OCI-LY7 (cell line): ENCODE results near the gene ARHGAP40. TPM values are rescaled to one million over a fixed set of nuclear protein-coding genes. Genes with fewer than 3 reads are reported as not detected.

Experiments used
- BruUV-seq: library from RNA; stranded (reverse); fragments of 400-500 nt; replicated peaks from 2 replicates; lab custom pipeline; 2021; lab: Mats Ljungman, UMichigan
- CTCF ChIA-PET: fragments of 300-600 bp; sonication (Branson Sonifier 250); formaldehyde crosslinking; loops from one replicate; lab custom pipeline; 2022; ENCODE audit warnings: antibody characterized with exemption; ENCODE audit not compliant: unreplicated experiment; lab: Charles Lee
- POLR2A ChIA-PET: fragments of 300-600 bp; sonication (Branson Sonifier 250); formaldehyde crosslinking; loops from one replicate; lab custom pipeline; 2022; ENCODE audit warnings: antibody characterized with exemption; lab: Charles Lee
- DNase-seq: peaks from one replicate; pipeline ENCODE4 v3.0.0-alpha.2; 2015; ENCODE audit warnings: low spot score
- H2AFZ ChIP-seq: fragments of 200-600 bp; sonication (generic), shearing (Covaris generic); 2 replicates; pipeline ENCODE4 v1.6.1; 2014; ENCODE audit warnings: mild to moderate bottlenecking, antibody characterized with exemption, low read length, moderate library complexity
- H3K27ac ChIP-seq: fragments of 200-600 bp; sonication (generic); 2 replicates; pipeline ENCODE4 v1.5.1; 2014; ENCODE audit warnings: mixed run types, low read depth, mild to moderate bottlenecking, moderate library complexity, low read length, inconsistent platforms; ENCODE audit not compliant: poor library complexity, severe bottlenecking
- H3K36me3 ChIP-seq: fragments of 200-600 bp; sonication (generic); 2 replicates; pipeline ENCODE4 v1.6.1; 2014; ENCODE audit warnings: mild to moderate bottlenecking, antibody characterized with exemption, low read length, moderate library complexity, mixed read lengths; ENCODE audit not compliant: insufficient read depth
- H3K4me1 ChIP-seq: fragments of 200-600 bp; sonication (generic); 2 replicates; pipeline ENCODE4 v1.5.1; 2014; ENCODE audit warnings: mild to moderate bottlenecking, low read length; ENCODE audit not compliant: insufficient read depth, poor library complexity, severe bottlenecking
- H3K4me2 ChIP-seq: fragments of 200-600 bp; sonication (generic); 2 replicates; pipeline ENCODE4 v1.6.1; 2014; ENCODE audit warnings: mild to moderate bottlenecking, low read length
- H3K4me3 ChIP-seq: fragments of 200-600 bp; sonication (generic); 2 replicates; pipeline ENCODE4 v1.5.1; 2014; ENCODE audit warnings: mild to moderate bottlenecking, low read depth, low read length; ENCODE audit not compliant: poor library complexity, severe bottlenecking
- H3K79me2 ChIP-seq: fragments of 200-600 bp; sonication (generic); 2 replicates; pipeline ENCODE4 v1.6.1; 2016; ENCODE audit warnings: low read depth, mild to moderate bottlenecking, low read length, moderate library complexity, mixed read lengths; ENCODE audit not compliant: insufficient read depth
- H3K9me2 ChIP-seq: fragments of 200-600 bp; sonication (generic); 2 replicates; pipeline ENCODE4 v1.6.1; 2016; ENCODE audit warnings: mild to moderate bottlenecking, low read length, mixed read lengths; ENCODE audit not compliant: insufficient read depth
- H3K9me3 ChIP-seq: fragments of 200-600 bp; sonication (generic); 2 replicates; pipeline ENCODE4 v1.6.1; 2014; ENCODE audit warnings: mild to moderate bottlenecking, mixed run types, low read length, mixed read lengths
- H4K20me1 ChIP-seq: fragments of 200-600 bp; sonication (generic); 2 replicates; pipeline ENCODE4 v1.6.1; 2014; ENCODE audit warnings: mild to moderate bottlenecking, antibody characterized with exemption, low read length, moderate library complexity, mixed read lengths; ENCODE audit not compliant: insufficient read depth
- EZH2phosphoT487 ChIP-seq: fragments of 200-600 bp; sonication (generic); IDR thresholded peaks from 2 replicates; pipeline ENCODE4 v1.6.1; 2018; ENCODE audit warnings: low read depth, borderline replicate concordance, mild to moderate bottlenecking, mixed run types, antibody characterized with exemption, low read length, moderate library complexity, mixed read lengths
- intact Hi-C: fragments of 100-400 bp; cut with micrococcal nuclease; formaldehyde crosslinking; loops from one replicate; pipeline ENCODE4 v1.10.0; 2022; ENCODE audit not compliant: unreplicated experiment
- total RNA-seq, 2 experiments: library from RNA; depleted of rRNA in 1 of 2; stranded (reverse); fragments of >200 nt in 1 of 2; shearing (Covaris generic) in 1 of 2; gene quantifications; 2 replicates each; pipeline ENCODE4 v1.2.3, GENCODE V29; 2014 to 2022
- TF ChIP-seq, protein P1 (sequence below): fragments of 200-600 bp; sonication (generic); conservative IDR thresholded peaks from 2 replicates; pipeline ENCODE4 v1.5.1; 2014; ENCODE audit warnings: mild to moderate bottlenecking, antibody characterized with exemption, low read length, moderate library complexity, mixed read lengths

The ARHGAP40 gene
- total RNA-seq, 2 experiments from 2014 or later = not detected

DNA sequence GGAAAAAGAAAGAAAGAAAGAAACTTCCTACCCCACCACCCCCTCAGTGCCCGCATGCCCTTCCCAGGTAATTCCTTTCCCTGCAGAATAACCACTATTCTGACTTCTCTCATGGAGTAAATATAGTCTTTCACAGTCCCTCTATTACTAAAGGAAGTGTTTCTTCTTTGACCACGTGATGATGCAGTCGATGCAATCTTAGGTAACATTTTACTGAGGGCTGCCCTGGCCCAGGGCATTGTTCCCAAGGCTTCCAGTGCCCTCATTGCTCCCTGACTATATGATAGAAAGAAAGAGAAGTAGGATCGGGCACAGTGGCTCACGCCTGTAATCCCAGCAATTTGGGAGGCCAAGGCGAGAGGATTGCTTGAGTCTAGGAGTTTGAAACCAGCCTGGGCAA, 29.1 kb downstream of the ARHGAP40 start:
- H2AFZ ChIP-seq = no peak overlapping the region
- DNase-seq = no peak
- no peaks in the 10 kb centered on the region for H3K9me2 ChIP-seq
- intact Hi-C loops = loop anchor here (5.0 kb wide), 1 partner anchor 102 kb away; no protein-coding TSS in a partner anchor
- TF ChIP-seq, protein P1, sequence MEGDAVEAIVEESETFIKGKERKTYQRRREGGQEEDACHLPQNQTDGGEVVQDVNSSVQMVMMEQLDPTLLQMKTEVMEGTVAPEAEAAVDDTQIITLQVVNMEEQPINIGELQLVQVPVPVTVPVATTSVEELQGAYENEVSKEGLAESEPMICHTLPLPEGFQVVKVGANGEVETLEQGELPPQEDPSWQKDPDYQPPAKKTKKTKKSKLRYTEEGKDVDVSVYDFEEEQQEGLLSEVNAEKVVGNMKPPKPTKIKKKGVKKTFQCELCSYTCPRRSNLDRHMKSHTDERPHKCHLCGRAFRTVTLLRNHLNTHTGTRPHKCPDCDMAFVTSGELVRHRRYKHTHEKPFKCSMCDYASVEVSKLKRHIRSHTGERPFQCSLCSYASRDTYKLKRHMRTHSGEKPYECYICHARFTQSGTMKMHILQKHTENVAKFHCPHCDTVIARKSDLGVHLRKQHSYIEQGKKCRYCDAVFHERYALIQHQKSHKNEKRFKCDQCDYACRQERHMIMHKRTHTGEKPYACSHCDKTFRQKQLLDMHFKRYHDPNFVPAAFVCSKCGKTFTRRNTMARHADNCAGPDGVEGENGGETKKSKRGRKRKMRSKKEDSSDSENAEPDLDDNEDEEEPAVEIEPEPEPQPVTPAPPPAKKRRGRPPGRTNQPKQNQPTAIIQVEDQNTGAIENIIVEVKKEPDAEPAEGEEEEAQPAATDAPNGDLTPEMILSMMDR = no peak
- TF ChIP-seq EZH2phosphoT487 = no peak
- no peaks in the 10 kb centered on the region for H3K4me1 ChIP-seq
- H4K20me1 ChIP-seq = no peaks in the 10 kb centered on the region
- H3K36me3 ChIP-seq = no peaks in the 10 kb centered on the region
- POLR2A ChIA-PET = interaction anchor here (0.6 to 0.7 kb wide), 3 partner anchors 42 to 326 kb away, joined by 3 to 4 read pairs (median 4); no protein-coding TSS in a partner anchor
- no peak overlapping the region for H3K4me2 ChIP-seq
- H3K27ac ChIP-seq = no peak overlapping the region
- CTCF ChIA-PET = no interaction called here
- no peaks in the 10 kb centered on the region for H3K9me3 ChIP-seq
- BruUV-seq = no TSS peak
- no peak overlapping the region for H3K4me3 ChIP-seq
- no peaks in the 10 kb centered on the region for H3K79me2 ChIP-seq

DNA sequence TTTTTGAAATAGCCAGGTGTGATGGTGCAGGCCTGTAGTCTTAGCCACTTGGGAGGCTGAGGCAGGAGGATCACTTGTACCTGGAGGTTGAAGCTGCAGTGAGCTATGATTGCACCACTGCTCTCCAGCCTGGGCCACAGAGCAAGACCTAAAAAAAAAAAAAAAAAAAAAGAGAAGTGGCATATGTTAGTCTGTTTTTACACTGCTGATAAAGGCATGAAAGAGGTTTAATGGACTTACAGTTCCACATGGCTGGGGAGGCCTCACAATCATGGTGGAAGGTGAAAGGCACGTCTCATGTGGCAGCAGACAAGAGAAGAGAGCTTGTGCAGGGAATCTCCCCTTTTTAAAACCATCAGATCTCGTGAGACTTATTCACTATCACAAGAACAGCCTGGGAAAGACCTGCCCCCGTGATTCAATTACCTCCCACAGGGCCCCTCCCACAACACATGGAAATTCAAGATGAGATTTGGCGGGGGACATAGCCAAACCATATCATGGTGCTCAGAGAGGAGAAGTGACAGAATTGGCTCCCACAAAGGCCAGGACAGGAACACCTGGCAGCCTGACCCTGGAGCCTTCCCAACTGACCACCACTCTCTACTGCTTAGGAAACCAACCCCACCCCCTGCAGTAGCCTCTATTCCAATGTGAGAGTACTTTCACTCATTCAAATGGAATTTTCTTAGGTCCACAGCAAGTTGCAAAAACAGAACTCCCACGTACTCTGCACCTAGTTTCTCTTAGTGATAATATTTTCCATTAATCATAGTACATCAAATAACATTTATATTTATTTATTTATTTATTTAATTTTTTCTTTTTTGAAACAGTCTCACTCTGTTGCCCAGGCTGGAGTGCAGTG, 29.8 kb downstream of the ARHGAP40 start:
- DNase-seq = no peak
- intact Hi-C loops = loop anchor here (5.0 kb wide), 1 partner anchor 101 kb away; no protein-coding TSS in a partner anchor
- POLR2A ChIA-PET = interaction anchor here (0.6 to 0.7 kb wide), 3 partner anchors 42 to 325 kb away, joined by 3 to 4 read pairs (median 4); no protein-coding TSS in a partner anchor
- TF ChIP-seq, protein P1 = no peak
- no peak for TF ChIP-seq EZH2phosphoT487
- H3K4me1 ChIP-seq = no peaks in the 10 kb centered on the region
- H3K79me2 ChIP-seq = no peaks in the 10 kb centered on the region
- no peak overlapping the region for H3K27ac ChIP-seq
- CTCF ChIA-PET = no interaction called here
- H3K9me2 ChIP-seq = no peaks in the 10 kb centered on the region
- H3K36me3 ChIP-seq = no peaks in the 10 kb centered on the region
- no peaks in the 10 kb centered on the region for H3K9me3 ChIP-seq
- no peak overlapping the region for H3K4me3 ChIP-seq
- no peak overlapping the region for H2AFZ ChIP-seq
- H4K20me1 ChIP-seq = no peaks in the 10 kb centered on the region
- no peak overlapping the region for H3K4me2 ChIP-seq
- no TSS peak for BruUV-seq
